Pulmonary artery endothelial cell (primary cell): ENCODE data around the gene EME1. TPM values are rescaled to one million over a fixed set of nuclear protein-coding genes. Genes with fewer than 3 reads are reported as not detected.

Experiments used
- DNase-seq: peaks from one replicate; pipeline ENCODE4 v3.0.0-alpha.2; 2011; ENCODE audit warnings: low read depth, low spot score
- total RNA-seq: library from RNA; depleted of rRNA; stranded (reverse); fragments of >200 nt; gene quantifications from 2 replicates; pipeline ENCODE4 v1.2.3, GENCODE V29; 2014

The EME1 gene
- total RNA-seq, 1 donor from 2014 or later, result 4.6 TPM

- no peak for DNase-seq
Observed at GRCh38 chr17:50348522-50349242, 24.3 kb upstream of the EME1 start.

- DNase-seq, result no peak
Observed at GRCh38 chr17:50349243-50349600, 23.8 kb upstream of the EME1 start.

DNA sequence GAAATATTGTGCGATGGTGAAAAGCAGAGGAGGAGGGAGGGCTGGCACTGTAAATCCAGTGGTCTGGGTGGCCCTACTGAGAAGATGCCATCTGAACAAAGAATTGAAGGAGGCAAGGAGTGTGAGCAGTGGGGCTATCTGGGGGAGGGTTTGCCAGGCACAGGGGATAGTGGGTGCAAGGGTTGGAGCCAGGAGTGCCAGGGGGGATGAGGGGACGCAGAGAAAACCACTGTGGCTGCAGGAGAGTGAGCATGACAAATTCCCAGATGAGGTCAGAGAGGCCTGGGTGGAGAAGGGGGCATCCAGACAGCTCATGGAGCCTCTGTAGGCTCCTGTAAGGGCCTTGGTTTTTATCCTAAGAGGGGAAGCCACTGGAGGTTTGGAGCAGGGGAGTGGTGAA lies 22.3 kb upstream of the EME1 start:
- DNase-seq, result no peak

- DNase-seq, result no peak
Observed at GRCh38 chr17:50352072-50352692, 20.8 kb upstream of the EME1 start.

- no peak for DNase-seq
Observed at GRCh38 chr17:50352693-50353599, 20.1 kb upstream of the EME1 start.

DNA sequence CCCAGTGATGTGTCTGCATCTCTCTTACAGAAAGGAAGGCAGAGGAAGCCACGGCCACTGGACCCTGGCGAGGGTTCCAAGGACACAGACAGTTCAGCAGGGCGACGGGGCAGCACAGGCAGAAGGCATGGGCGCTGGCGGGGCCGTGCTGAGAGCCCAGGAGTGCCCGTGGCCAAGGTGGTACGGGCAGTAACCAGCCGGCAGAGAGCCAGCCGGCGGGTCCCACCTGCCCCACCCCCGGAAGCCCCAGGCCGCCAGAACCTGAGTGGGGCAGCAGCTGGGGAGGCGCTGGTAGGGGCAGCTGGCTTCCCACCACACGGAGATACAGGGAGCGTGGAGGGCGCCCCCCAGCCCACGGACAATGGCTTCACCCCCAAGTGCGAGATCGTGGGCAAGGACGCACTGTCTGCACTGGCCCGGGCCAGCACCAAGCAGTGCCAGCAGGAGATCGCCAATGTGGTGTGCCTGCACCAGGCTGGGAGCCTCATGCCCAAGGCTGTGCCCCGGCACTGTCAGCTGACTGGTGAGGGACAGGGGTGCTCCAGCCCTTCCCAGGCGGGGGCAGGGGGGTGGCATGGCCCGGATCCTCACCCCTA lies 19.3 kb upstream of the EME1 start:
- no peak for DNase-seq

DNA sequence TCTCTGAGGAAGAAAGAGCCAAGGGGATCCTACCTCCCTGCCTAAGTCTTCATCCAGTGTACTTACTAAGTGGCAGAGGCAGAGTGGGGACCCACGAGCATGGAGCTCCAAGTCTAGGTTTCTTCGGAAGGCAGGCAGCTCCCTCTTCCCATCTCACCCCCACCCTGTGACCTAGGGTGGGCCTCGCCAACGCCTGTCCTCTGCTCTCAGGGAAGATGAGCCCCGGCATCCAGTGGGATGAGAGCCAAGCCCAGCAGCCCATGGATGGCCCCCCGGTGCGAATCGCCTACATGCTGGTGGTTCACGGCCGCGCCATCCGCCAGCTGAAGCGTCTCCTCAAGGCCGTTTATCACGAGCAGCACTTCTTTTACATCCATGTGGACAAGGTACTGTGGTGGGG lies 18.8 kb upstream of the EME1 start:
- no peak for DNase-seq

- DNase-seq, result no peak
Observed at GRCh38 chr17:50354776-50355175, 18.3 kb upstream of the EME1 start.

DNA sequence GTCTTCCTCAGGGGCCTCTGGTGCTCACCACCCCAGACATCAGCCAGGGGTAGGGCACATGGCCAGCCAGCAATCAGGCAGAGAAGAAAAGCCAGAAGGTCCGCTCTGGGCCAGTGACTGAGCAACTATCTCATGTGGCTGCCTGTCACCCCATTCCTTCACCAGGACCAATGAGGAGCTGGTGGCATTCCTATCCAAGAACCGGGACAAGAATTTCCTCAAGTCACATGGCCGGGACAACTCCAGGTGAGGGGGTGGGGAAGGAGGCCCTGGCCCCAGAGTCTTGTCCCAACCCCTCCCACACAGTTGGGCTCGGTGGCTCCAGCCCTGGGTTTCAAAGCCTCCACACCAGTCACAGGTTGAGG lies 17.7 kb upstream of the EME1 start:
- DNase-seq, result no peak

DNA sequence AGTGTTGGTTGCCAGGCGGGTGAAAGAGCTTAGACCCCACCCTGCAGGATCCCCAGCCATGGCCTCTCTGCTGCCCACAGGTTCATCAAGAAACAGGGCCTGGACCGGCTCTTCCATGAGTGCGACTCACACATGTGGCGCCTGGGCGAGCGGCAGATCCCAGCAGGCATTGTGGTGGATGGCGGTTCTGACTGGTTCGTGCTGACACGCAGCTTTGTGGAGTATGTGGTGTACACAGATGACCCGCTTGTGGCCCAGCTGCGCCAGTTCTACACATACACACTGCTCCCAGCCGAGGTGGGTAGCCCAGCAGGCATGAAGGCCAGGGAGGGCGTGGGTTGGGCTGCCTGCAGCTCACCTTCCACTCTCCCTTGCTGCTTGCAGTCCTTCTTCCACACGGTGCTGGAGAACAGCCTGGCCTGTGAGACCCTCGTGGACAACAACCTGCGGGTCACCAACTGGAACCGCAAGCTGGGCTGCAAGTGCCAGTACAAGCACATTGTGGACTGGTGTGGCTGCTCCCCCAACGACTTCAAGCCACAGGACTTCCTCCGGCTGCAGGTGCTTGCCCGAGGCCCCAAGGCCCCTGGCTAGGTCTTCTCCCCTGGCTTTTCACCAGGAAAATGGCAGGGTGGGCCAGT lies 17.2 kb upstream of the EME1 start:
- no peak for DNase-seq

DNA sequence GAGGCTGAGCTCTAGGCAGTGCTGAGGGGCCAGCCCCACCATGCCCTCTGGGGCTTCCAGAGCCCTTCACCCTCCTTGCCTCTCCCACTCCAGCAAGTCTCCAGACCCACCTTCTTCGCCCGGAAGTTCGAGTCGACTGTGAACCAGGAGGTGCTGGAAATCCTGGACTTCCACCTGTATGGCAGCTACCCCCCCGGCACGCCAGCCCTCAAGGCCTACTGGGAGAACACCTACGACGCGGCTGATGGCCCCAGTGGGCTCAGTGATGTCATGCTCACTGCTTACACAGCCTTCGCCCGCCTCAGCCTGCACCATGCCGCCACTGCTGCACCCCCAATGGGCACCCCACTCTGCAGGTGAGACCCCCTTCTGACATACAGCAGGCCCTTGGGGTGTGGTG lies 16.6 kb upstream of the EME1 start:
- no peak for DNase-seq

DNA sequence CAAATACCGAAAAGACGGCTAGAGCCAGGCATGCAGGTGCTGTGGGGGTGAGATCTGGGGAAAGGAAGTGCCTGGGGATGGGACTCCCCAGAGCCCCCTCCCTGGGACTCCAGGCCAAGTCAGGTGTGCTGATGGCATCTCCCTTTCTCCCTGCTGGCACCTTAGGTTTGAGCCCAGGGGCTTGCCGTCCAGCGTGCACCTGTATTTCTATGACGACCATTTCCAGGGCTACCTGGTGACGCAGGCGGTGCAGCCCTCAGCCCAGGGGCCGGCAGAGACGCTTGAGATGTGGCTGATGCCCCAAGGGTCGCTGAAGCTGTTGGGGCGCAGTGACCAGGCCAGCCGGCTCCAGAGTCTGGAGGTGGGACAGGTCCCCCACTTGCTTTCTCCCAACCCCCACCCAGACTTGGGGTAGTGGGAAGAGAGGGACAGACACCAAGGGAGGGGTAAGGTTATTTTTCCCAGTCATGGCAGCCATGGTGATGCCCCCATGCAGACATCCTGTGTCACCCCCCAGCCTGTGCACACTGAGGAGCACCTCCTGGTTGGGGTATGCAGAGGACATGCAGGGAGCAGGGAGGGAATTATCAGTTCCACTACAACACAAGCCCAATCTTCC lies 16.0 kb upstream of the EME1 start:
- DNase-seq, result no peak

- no peak for DNase-seq
Observed at GRCh38 chr17:50358177-50358576, 14.9 kb upstream of the EME1 start.

- DNase-seq, result no peak
Observed at GRCh38 chr17:50359005-50359699, 13.9 kb upstream of the EME1 start.

DNA sequence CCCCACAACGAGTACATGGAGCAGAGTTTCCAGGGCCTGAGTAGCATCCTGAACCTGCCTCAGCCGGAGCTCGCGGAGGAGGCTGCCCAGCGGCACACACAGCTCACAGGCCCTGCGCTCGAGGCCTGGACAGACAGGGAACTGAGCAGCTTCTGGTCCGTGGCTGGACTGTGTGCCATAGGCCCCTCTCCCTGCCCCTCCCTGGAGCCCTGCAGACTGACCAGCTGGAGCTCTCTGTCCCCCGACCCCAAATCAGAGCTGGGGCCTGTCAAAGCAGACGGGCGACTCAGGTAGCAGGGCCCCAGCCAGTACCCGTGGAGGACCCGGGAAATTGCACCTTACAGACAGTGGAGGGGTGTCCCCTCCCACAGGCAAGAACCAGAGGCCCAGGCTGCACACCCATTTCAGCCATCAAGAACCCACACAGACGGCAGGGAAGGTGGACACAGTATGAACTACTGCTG lies 13.0 kb upstream of the EME1 start:
- no peak for DNase-seq

GRCh38 chr17:50360486-50361115 lies 12.4 kb upstream of the EME1 start:
- no peak for DNase-seq

DNA sequence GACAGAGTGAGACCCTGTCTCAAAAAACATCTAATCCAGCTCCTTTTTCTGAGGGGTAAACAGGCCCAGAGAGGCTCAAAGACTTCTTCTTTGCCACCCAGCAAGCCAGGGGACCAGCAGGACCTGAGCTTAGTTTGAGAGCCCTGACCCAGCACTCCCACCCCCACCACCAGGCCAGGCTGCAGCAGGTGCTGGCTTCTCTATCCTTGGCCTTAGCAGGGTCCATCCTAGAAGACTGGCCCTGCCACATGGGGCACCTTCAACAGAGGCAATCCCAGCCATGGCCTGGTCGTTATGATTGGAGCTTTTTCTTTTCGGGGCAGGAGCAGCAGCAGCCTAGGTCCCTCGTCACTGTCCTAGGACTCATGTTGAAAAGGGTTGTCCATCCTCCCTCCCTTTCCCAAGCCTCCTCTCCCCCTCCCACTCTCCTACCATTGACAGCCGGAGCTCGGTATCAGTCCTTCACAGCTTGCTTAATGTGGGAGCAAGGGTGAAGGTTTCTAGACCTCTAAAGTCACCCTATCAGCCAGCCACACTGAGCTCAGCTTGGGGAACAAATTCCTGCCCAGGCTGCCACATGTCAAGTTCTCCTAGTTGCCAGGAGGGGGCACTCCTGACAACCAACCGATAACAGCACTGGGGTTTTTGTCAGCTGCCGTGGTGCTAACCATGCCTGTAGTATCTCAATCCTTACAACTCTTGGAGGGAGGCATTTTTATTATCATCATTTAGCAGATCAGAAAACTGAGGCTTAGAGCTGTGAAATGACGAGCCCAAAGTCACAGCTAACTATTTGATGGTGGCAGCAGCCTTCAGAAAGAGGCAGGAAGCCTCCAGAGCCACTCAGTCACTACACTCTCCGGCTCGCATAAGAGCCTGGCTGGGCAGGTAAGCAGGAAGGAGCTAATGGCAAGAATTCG lies 11.2 kb upstream of the EME1 start:
- peak; percentile 37 for DNase-seq

GRCh38 chr17:50362661-50363060 lies 10.4 kb upstream of the EME1 start:
- no peak for DNase-seq
